CD4-positive, alpha-beta T cell treated with Interleukin-4 for 1 hour (primary cell): ENCODE data around the gene GREM1.
A peak's percentile ranks its signal among the peaks of the same experiment; 100 is the strongest.

Experiments
- DNase-seq, 2 donors: peaks; one replicate each; pipeline ENCODE4 v3.0.0-alpha.2; 2020 to 2022

The GREM1 gene

DNA sequence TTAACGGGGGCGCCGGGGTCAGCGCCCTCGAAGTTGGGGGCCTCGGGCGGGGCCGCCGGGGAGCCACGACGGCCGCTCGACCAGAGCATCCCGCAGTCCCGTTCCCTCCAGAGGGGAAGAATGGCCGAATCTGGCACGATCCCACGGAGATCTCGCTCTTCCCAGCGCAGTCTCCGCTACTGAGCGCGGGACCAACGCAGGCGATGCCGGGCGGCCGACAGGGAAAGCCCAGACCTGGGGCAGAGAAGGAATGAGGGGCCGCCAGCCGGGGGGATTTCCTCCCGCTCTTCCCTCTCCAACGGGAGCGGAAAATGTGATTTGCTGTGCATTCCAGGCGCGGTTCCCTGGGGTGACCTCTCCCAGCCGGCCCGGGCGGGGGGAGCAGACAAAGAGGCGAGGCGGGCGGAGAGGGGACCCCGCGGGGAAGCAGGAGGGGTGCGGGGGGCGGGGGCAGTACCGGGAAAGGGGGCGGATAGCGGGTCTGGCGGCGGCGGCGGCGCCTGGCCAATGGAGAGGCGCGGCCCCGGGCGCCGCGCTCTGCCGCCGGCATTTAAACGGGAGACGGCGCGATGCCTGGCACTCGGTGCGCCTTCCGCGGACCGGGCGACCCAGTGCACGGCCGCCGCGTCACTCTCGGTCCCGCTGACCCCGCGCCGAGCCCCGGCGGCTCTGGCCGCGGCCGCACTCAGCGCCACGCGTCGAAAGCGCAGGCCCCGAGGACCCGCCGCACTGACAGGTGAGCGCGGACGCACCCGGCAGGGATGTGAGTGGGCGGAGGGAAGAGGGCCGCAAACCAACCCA, at the start of gene GREM1:
GREM1 (plus strand) TSS at position 579 of the 801 bp plus-strand sequence. CDS start 12,687 bp downstream, outside the sequence.
- DNase-seq: no peak

DNA sequence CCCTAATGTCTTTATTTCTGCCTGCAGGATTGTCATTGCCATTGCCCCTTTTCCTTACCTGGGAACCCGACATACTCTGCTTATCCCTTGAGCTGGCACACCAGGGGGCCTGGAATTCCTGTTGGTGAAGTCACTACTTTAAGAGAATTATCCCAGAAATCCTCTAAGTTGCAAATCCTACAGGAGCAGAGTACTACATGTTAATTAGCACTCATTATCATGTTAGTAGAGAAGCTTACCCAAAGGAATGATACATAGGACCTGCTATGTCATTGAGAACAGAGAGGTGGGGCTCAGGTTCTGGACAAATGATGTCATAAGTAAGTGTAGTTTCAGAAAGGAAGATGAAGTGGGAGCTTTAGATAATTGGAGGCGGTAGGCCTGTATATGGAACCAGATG, 48.9 kb upstream of the GREM1 start:
- no peak for DNase-seq

DNA sequence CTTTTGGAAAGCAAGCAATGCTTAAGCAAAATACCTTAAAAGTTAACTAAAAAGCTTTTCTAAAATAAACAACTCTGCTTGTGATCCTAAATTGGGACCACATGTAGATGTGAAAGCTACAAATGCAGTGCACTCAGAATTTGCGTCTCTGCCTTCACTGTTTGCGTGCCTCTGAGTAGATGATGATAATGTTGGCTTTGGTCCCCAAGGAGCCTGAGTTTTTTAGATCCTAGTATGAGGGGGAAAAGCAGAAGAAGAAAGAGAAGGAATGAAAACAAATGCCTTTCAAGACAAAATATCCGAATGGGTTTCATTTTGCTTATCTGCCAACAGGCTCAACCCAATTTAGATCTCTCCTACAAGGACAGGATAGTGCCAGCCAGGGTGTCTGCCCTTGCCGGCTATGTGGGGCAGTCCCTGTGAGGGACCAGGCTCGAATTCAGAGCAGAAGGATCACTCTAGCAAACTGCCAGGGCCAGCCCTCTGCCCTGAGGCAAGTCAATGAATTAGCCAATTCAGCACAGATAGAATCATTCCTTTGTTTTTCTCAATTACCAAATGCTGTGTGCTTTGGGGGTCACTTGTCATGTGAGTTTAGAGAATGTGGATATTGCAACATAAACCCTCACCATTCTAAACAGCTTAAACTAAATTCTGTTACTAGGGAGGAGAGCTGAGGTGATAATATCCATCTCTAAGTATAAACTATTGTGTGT, 47.8 kb upstream of the GREM1 start:
- no peak for DNase-seq

DNA sequence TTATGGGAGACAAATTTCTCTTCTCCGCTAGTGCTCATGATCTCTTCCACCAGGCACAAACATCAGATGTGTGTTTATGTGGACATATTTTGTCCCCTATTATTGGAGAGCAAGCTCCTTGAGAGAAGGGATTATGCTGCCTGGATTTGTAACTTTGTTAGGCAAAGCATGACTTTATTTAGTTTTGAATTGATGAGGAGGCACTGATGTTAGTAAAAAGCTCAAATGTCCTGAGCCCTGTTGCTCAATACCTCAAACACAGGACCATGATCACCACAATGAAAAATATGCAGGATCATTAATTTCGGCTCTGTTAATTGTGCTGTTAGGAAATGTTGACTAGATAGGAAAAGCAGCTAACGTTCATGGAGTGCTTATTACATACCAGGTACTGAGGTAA, 47.2 kb upstream of the GREM1 start:
- no peak for DNase-seq

DNA sequence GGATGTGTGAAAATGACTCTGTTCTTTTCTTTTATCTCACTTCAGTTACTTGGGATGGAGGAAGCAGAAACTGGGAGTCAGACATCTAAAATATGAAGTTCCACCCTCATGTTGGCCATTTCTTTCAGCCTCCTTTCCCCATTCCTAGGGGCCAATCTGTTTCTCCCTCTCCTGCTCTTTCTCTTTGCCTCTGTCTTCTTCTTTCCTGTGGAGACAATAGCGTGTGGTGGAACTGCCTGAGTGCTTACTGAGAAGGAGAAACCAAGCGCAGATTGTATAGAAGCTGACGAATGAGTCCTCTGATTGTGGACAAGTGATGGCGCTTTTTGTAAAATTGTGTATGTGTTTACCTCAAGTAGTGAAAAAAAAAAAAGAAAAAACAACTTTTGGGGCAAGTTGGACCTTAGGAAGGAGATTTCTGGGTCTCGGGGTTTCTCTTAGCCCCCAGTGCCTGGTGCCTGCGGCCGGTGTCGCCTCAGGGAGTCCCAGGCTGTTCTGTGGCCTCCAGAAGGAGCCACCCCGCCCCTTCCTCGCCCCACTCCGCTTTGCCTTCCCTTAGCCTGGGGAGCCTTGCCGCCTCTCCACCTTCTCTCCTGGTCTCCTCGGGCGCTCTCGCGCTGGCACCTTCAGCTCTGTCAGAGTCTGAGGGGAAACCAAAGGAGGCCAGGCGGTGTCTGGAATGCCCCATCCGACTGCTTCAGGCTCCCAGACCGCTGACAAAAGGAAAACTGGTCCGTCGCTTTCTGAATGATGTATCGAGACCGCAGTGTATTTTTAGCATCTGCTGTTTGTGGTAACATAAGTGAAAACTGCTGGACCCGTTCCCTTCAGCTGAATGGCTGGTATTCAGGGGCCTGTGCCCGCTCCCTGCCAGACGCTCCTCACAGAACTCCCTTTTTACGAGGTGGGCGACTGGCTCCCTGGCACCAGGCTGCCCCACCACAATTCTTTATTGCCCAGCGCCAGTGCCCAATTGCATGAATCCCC, 46.2 kb upstream of the GREM1 start:
- DNase-seq: no peak

DNA sequence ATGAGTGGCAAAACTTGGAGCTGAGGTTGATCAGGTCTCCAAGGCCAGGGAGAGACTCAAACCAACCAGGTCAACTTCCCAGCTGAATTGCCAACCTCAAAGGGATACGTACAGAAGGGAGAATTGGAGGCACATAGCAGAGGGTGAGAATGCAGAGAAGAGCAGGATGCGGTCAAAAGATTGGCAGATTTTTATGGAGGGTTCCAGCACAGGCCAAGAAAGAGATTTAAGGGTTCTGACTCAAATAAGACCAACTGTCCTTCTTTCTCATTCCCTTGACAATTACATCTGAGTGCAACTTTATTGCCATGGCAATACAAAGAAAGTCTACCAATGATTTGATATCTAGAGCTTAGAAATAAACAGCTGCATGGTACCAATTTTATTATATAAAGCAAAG, 43.1 kb upstream of the GREM1 start:
- DNase-seq: no peak

DNA sequence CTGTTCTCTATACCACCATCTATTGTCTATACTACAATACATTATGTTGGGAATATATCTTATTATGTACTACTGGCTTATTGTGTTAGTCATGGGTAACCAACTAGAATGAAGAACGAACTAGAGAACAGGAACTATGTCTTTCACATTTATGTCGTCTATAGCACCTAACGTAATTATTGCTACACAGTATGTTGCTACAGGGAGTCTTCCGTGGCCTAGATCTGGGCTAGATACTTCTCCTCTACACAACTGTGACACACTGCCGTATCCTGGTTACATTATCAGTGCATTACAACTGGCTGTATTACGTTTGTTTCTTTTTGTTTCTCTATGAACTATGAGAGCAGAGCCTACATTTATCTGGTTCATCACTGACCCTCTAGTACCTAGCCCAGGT, 42.3 kb upstream of the GREM1 start:
- no peak for DNase-seq

DNA sequence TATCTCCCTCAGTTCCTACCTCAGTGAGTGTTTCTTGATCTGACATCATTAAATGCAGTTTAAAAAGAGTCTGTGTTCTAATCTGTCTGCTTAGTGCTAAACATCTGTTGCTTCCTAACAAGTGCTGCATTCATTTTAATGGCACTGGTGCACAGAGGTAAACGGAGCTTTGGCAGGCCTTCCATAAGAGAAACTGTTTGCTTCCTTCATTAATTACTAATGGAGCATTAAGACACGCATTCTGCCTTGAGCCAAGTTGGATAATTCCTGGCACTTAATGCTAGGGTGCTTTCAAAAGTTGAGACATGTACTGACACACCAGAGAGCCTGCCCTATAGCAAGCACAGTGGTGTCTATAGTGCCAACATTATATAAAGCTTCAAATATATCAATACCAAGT, 41.6 kb upstream of the GREM1 start:
- no peak for DNase-seq

DNA sequence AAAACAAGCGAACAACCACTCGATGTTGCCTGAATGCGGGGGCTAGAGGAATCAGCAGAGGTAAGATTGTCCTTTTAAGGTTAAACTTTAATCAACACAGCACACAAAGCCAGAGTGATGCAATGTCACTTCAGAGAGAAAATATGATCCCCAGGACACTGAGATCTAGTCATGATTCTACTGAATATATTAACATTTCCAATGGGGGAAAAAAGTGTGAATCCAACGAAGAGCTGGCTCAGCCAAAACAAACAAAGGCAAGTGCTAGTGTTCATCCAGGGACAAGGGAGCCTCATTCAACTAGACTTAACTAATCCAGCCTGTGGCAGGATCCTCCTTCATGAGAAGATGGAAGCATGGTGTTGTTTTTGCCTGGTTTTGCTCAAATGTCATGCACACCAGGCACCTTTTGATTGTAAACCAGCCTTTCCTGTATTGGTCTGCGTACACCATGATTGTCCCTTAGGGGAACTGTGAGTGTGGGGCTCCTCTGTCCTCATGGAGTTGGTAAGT, 40.5 kb upstream of the GREM1 start:
- DNase-seq: no peak

DNA sequence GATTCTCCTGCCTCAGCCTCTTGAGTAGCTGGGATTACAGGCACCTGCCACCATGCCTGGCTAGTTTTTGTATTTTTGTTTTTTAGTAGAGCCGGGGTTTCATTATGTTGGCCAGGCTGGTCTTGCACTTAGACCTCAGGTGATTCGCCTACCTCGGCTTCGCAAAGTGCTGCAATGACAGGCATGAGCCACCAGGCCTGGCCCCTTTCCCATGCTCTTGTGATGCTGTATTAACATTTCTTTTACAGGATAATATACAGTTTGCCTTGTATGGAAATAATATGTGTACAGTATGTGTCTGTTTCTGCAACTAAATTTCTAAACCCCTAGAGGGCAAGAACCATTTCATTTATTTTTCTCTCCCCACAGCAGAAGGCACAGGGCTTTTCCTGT, 38.5 kb upstream of the GREM1 start:
- no peak for DNase-seq

DNA sequence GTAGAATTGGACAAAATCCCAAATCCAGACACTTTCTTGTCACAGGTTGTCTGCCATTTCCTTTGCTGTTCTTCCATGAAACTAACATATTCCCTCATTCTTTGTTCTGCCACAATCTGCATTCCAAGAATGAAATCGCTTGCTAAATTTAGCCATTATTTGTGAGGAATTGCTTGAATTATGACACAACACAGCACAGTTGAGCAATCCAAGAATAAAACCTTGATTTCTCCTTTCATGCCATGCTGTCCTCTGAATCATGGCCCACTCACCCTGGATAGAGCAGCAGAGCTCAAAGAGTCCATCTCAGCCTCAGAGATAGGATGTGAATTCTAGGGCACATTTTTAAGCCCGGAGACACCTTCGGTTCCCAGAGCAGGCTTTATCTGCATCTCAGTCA, 35.2 kb upstream of the GREM1 start:
- no peak for DNase-seq

DNA sequence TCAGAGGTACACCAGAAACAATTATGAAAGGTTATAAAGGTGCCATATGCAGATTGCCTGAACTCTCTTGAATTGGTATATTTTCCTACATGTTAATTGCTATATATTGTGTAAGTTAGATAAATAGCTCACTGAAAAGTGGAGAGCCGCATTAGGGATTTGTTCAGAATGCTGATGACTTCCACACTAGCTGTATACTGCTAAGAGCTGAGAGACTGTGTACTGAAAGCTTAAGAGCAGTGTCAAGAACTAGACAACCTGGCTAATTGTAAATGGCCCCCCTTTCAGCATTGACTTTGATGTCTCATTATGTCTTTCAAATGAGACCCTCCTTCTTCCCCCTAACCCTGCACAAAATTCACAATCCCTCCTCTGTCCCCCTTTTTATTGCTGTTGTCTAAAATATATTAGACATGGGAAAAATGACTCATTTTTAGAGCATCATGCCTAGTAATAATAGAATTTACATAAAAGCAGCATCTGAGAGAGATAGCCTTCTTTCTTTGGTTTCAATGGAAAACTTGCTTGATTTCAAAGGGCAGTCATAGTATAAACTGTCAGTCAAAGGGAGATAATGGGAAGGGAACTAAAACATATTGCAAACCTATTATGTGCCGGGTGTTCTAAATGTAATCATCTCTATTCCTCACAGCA, 34.7 kb upstream of the GREM1 start:
- no peak for DNase-seq

DNA sequence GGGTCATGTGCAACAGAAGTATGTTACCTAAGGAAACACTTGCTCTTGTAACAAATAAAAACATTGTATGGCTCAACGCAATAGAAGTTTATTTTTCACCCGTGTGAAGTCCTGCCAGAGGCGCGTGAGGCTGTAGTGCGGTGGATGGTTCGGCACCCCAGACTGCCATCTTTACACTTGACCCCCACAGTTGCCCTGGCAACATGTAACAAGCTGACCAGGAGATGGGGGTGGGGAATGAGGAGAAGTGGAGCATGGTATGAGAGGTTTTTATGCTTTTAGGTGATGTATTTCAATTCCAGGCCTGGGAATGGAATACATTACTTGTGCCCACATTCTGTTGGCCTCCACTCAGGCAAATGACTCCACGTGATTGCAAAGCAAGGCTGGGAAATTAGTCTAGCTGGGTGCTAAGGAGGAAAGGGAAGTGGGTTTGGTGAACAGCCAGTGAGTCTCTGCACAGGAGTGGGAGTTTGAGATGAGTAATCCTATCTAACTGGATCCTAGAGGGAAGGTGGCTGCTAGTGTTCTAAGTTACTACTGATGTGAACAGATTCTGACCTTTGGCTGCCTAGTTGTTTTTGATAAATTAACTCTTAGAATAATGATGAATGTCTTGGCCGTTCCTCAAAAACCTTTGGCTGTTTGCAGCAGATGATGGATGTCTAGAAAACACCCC, 33.8 kb upstream of the GREM1 start:
- peak in 1 of 2 donors; percentile 13 for DNase-seq

DNA sequence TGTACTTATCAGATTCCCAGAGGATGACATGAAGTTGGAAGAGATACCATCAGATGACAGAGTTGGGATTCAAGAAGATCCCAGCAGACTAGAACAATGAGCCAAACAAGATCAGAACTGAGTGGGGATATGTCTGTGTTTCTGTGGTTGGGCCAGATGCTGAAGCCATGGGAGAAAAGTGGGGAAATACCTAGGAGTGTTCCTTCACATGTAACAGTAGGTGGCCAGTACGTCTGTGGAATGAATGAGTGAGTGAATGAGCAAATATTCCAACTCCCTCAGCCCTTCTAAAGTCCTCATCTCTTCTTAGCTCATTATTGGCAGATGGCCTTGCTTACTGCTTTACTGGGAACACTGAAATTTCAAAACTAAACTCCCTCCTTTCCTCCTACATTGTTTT, 32.2 kb upstream of the GREM1 start:
- no peak for DNase-seq

DNA sequence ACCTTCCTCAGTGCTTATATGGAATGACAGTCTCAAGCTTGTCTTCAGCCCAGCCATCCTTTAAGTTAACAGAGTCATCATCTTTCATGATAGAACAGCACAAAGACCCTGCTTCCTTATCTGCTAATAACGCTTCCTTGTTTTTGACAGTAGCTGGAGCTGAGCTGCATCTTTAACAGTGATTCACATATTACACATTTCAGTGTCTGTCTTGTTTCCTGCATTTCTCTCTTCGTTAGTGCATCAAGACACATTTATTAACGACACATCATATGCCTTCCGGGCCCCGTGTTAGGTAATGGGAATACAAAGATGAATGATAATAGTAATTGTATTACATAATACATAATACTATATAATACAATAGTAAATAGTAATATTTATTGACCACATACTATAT, 30.2 kb upstream of the GREM1 start:
- DNase-seq: no peak

DNA sequence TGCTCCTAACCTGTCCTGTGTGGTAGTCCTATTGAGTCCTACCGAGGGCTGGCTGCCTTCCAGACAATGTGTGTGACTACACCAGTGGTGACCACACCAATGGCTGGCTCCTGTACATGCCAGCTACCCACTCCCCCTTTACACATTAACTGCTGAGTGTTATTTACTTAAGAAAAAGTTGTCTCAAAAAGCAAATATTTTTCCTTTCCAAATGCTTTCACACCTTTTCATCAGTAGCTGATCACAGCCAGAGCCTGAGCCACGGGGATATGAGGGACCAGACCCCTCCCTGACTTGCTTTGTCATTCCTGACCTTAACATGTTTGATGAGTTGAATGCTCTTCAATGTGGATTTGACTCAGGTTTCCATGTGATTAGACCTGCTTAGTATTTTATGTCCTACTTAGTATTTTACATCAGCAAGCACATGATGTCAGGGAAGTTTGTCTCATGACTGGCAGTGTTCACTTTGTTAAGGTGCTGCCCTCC, 29.6 kb upstream of the GREM1 start:
- DNase-seq: no peak

DNA sequence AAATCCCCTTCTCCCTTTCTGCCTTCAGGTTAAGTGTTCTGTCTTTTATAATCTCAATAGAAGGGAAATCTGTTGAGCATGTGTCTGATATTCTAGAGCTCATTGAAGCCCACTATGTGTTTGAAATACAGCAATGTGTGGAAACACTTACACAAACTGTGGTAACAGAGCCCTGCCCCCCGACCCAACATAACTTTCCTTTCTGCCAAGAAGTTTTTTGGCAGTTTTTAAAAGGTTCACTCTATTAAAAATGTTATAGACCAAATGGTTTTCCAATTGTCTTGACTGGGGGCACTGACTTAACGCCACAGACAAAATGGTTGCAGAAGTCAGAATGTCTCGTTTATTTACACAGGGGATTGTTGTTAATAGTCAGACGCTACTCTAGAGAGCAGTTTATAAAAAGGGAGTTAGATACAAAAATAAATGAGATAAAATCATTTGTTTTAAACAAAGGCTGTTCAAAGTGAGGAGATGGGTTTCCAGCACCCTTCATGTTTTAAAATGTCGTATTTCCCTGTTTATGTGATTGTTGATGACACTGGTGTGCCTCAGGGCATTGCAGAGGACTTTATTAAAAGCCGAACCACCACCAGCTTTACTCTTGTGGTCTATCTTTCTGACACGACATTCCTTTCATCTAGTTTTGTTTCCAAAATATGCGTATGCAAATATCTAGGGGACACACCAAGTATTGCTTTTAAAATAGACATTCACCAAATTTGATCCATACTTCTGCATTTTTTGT, 26.7 kb upstream of the GREM1 start:
- no peak for DNase-seq

DNA sequence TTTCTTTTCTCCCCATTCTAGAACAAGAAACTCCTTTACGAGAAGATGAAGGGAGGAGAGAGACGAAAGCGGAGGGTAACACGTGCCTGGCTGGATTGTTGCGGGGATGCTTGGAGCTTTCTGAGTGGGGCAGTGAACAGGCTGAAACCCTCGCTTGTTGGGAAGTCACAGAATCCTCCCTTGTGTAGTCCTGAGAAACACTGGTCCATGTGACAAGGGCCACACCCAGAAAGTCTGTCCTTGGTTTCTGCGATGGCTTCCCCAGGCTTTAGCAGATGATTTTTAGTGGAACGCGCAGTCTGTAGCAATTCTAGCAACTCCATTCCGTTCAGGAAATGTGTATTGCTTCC, 26.1 kb upstream of the GREM1 start:
- DNase-seq: no peak

DNA sequence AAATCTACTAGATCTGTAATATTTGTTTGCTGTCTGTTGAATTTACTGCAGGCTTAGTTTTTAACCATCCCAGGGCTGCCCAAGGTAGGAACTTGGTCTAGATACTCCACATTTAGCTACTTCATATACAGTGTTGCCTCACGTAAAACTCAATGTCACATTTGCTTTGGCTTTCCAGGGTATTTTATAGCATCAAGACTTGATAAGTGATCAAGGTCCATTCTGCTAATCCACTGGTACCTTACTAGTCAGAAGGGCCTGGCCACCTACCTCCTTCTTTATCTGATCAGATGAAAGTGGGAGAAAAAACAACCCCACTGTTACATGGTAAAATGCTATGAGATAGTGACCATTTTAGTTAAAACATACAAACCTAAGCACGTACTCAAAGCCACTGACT, 25.5 kb upstream of the GREM1 start:
- no peak for DNase-seq

DNA sequence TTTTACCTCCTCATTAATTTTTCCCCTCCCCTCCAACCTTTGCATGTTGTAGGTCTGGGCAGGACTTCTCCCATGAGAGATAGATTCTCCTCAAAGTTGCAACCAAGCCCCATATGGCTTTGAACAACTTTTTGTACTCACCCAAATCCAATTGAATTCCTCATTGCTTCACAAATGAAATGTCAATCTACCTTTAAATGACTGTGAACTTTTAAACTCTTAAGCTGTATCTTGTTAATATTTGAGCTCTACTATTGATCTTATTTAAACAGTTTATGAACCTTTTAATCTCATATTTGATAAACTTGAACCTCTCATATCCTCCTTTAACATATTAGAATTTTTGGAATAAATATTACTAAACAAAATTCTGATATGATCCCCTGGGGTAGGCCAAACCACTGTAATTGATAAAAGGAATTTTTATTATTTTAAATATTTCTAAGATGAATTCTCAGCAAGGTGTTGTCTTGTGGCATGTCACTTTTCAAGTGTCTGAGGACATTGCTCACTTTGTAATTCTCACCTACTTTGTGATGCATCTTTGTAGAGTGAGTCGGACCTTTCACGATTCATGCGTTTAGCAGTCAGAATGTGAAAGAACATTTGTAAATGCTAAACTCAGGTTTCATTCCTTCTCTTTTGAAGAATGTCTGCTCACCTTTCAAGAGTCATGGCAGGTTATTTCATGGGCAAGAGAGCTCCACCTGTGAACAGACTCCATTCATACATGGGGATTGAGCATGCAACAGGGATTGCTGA, 23.4 kb upstream of the GREM1 start:
- no peak for DNase-seq
